NCI-H460 (cell line): Measurements from ENCODE around the gene SHC1. TPM values are rescaled to one million over a fixed set of nuclear protein-coding genes. Genes with fewer than 3 reads are reported as not detected.
"Not testable (repeated sequence)": the region's sequence is repeated elsewhere in the genome, so short reads cannot be mapped to it uniquely, and the experiment has no call there.

Experiments
- DNase-seq: peaks from one replicate; pipeline ENCODE4 v3.0.0-alpha.2; 2016; ENCODE audit warnings: low read depth; ENCODE audit errors: extremely low read depth
- total RNA-seq: library from RNA; depleted of rRNA; stranded (reverse); fragments of >200 nt; shearing (Covaris generic); gene quantifications from 2 replicates; pipeline ENCODE4 v1.2.3, GENCODE V29; 2014

The SHC1 gene
- total RNA-seq, 1 experiment from 2014 or later, result 382 TPM

- no peak for DNase-seq
Measured at GRCh38 chr1:154996966-154997701, 26.6 kb upstream of the SHC1 start.

- DNase-seq, result peak; percentile 78
Measured at GRCh38 chr1:154995301-154995983, 24.9 kb upstream of the SHC1 start.

- DNase-seq, result no peak
Measured at GRCh38 chr1:154994591-154994990, 24.0 kb upstream of the SHC1 start.

- DNase-seq, result no peak
Measured at GRCh38 chr1:154994269-154994587, 23.7 kb upstream of the SHC1 start.

GRCh38 chr1:154993572-154994268 lies 23.2 kb upstream of the SHC1 start, which contains the start of gene LENEP:
Gene LENEP (plus strand): TSS chr1:154993586. CDS start chr1:154993608, 22 bp downstream.
- DNase-seq, result no peak

- no peak for DNase-seq
Measured at GRCh38 chr1:154992721-154993571, 22.4 kb upstream of the SHC1 start.

- DNase-seq, result no peak
Measured at GRCh38 chr1:154990276-154990675, 19.7 kb upstream of the SHC1 start.

- no peak for DNase-seq
Measured at GRCh38 chr1:154989195-154989860, 18.8 kb upstream of the SHC1 start.

- no peak for DNase-seq
Measured at GRCh38 chr1:154988058-154988954, 17.8 kb upstream of the SHC1 start.

GRCh38 chr1:154987326-154987725 lies 16.8 kb upstream of the SHC1 start:
- DNase-seq, result no peak

GRCh38 chr1:154986736-154987135 lies 16.2 kb upstream of the SHC1 start:
- DNase-seq, result not testable (repeated sequence)

GRCh38 chr1:154983776-154984466 lies 13.4 kb upstream of the SHC1 start:
- DNase-seq, result no peak

- DNase-seq, result peak; percentile 100
Measured at GRCh38 chr1:154982897-154983648, 12.5 kb upstream of the SHC1 start, which contains the start of gene FLAD1. Gene FLAD1 (plus strand): TSS chr1:154983344. CDS start chr1:154983695, 351 bp downstream.

GRCh38 chr1:154982341-154982740 lies 11.8 kb upstream of the SHC1 start:
- DNase-seq, result no peak

GRCh38 chr1:154978360-154978759 lies 7.8 kb upstream of the SHC1 start:
- no peak for DNase-seq

- DNase-seq, result not testable (repeated sequence)
Measured at GRCh38 chr1:154977762-154978161, 7.2 kb upstream of the SHC1 start.

- peak; percentile 35 for DNase-seq
Measured at GRCh38 chr1:154975409-154976059, 5.0 kb upstream of the SHC1 start.
